ENCODE results near the gene KCNJ3. TPM values are rescaled to one million over a fixed set of nuclear protein-coding genes. Genes with fewer than 3 reads are reported as not detected.

Gene KCNJ3
- polyA plus RNA-seq, 2 of the 4 experiments (the other 2 are of a cell fraction) = not detected

DNA sequence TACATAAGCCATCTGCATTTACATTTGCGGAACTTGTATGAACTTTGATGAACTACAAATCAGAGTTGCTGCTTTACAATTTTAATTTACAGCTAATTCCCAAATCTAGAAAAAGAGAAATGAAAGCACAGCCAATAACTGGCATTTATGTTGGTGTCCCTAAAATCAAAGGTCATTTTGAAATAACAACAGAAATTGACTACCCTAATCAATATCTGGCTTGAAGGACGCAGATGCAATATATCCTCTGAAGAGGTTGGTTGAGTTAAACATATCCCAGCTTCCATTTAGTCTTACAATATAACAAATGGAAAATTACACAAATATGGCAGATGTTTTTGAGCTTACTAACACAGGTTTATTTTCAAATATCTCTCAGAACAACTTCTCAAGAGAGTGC, 177.5 kb downstream of the KCNJ3 start:
- Histone ChIP-seq H3K4me3 (no peak overlapping the region), H3K27ac (no peak overlapping the region), H3K4me1 (no peaks in the 10 kb centered on the region), H3K4me2 (no peak overlapping the region), H3K9me3 (no peaks in the 10 kb centered on the region)
- 51% methylated on average over 2 of the region's 2 CpGs for WGBS (ENCODE audit: missing lambda C conversion rate)
- ATAC-seq (no peak), DNase-seq (ENCODE audit: low read depth in 1 of 2, low spot score in 1 of 2) (no peak), FAIRE-seq (no peak)
- ChIA-PET CTCF (no interaction called here), POLR2A (no interaction called here)
- TF ChIP-seq ZC3H11A (IDR thresholded peaks at IDR 0.05) (no peak), BHLHE40 (IDR thresholded peaks at IDR 0.05; ENCODE audit: low read depth, low read length) (no peak), JUN (IDR thresholded peaks at IDR 0.05) (no peak), JUNB (IDR thresholded peaks at IDR 0.05) (no peak)
- TF ChIP-seq, protein P1, sequence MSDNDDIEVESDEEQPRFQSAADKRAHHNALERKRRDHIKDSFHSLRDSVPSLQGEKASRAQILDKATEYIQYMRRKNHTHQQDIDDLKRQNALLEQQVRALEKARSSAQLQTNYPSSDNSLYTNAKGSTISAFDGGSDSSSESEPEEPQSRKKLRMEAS (IDR thresholded peaks at IDR 0.05) = no peak

DNA sequence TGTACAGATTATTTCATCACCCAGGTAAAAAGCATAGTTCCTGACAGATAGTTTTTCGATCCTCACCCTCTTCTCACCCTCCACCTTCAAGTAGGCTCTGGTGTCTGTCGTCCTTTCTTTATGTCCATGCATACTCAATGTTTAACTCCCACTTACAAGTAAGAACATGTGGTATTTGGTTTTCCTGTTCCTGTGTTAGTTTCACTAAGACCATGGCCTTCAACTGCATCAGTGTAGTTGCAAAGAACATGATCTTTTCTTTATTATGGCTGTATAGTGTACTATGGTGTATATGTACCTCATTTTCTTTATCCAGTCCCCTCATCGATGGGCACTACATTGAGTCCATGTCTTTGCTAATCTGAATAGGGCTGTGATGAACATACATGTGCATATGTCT, 184.2 kb downstream of the KCNJ3 start:
- H3K9me3 ChIP-seq = no peaks in the 10 kb centered on the region
- WGBS (ENCODE audit: missing lambda C conversion rate) = 16% methylated on average over 3 of the region's 3 CpGs
- no peak for FAIRE-seq

DNA sequence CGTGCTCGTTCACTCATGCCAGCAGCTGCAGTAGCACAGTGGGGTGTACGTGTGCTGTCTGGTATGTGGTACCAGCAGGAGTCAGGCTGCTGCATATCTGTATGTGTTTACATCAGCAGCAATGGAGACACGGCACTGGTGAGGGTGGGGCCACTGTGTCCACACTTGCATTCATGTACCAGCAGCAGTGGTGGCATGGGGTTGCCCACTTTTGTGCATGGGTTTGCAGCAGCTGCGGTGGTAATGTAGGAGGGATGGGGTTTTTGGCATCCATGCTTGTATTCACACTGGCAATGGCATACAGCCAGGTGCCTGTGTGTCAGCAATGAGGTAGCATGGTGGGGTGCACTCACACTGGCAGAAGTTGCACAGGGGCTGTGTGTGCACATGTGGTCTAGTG, 187.8 kb downstream of the KCNJ3 start:
- ATAC-seq (no peak), FAIRE-seq (no peak), DNase-seq (ENCODE audit: low read depth in 1 of 2, low spot score in 1 of 2) (no peak)
- ChIA-PET CTCF (no interaction called here), POLR2A (no interaction called here)
- no peak overlapping the region for H3K4me2 ChIP-seq
- H3K4me1 ChIP-seq = no peaks in the 10 kb centered on the region
- 10% methylated on average over 2 of the region's 5 CpGs for WGBS (ENCODE audit: missing lambda C conversion rate)
- TF ChIP-seq TP53 (CRISPR knock-in tag; IDR thresholded peaks at IDR 0.05) (no peak), GATA3 (IDR thresholded peaks at IDR 0.05; ENCODE audit: borderline replicate concordance) (no peak), RAD21 (conservative IDR thresholded peaks at IDR 0.05 in 1 of 2, IDR thresholded peaks at IDR 0.05 in 1 of 2) (no peak), RNF2 (IDR thresholded peaks at IDR 0.05; ENCODE audit: borderline replicate concordance, low read depth) (no peak), EP300 (IDR thresholded peaks at IDR 0.05) (no peak), ZNF302 (CRISPR knock-in tag; IDR thresholded peaks at IDR 0.05) (no peak), HDAC2 (IDR thresholded peaks at IDR 0.05) (no peak)
- no peak overlapping the region for H3K27ac ChIP-seq
- H3K4me3 ChIP-seq = no peak overlapping the region
- no peaks in the 10 kb centered on the region for H3K9me3 ChIP-seq

More for the DNA sequence above, 184.2 kb downstream of the KCNJ3 start:
- CTCF ChIA-PET = no interaction called here
- DNase-seq (ENCODE audit: low read depth in 1 of 2, low spot score in 1 of 2) (no peak), ATAC-seq (no peak)
- POLR2A ChIA-PET = no interaction called here
- Histone ChIP-seq H3K4me1 (no peaks in the 10 kb centered on the region), H3K4me3 (no peak overlapping the region), H3K4me2 (no peak overlapping the region), H3K27ac (no peak overlapping the region)
- TF ChIP-seq RARB (CRISPR knock-in tag; IDR thresholded peaks at IDR 0.05) = no peak
- TF ChIP-seq CHD4 (IDR thresholded peaks at IDR 0.05; ENCODE audit: borderline replicate concordance) = no peak
- no peak for TF ChIP-seq NFE2L2 (conservative IDR thresholded peaks at IDR 0.05; ENCODE audit: low read length)
- TF ChIP-seq CEBPB (IDR thresholded peaks at IDR 0.05) = no peak
- TF ChIP-seq, protein P2, sequence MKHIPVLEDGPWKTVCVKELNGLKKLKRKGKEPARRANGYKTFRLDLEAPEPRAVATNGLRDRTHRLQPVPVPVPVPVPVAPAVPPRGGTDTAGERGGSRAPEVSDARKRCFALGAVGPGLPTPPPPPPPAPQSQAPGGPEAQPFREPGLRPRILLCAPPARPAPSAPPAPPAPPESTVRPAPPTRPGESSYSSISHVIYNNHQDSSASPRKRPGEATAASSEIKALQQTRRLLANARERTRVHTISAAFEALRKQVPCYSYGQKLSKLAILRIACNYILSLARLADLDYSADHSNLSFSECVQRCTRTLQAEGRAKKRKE (CRISPR knock-in tag; IDR thresholded peaks at IDR 0.05; ENCODE audit: low read depth) = no peak
- TF ChIP-seq CHD2 (IDR thresholded peaks at IDR 0.05; ENCODE audit: low read length, partially characterized antibody) = no peak
- no peak for TF ChIP-seq EP300 (IDR thresholded peaks at IDR 0.05)
- TF ChIP-seq, protein P3, sequence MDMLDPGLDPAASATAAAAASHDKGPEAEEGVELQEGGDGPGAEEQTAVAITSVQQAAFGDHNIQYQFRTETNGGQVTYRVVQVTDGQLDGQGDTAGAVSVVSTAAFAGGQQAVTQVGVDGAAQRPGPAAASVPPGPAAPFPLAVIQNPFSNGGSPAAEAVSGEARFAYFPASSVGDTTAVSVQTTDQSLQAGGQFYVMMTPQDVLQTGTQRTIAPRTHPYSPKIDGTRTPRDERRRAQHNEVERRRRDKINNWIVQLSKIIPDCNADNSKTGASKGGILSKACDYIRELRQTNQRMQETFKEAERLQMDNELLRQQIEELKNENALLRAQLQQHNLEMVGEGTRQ (IDR thresholded peaks at IDR 0.05) = no peak
- no peak for TF ChIP-seq CBX8 (IDR thresholded peaks at IDR 0.05)
- TF ChIP-seq CBX2 (IDR thresholded peaks at IDR 0.05; ENCODE audit: borderline replicate concordance, low read depth) = no peak
- TF ChIP-seq HOXB5 (CRISPR knock-in tag; IDR thresholded peaks at IDR 0.05) = no peak
- TF ChIP-seq, protein P4, sequence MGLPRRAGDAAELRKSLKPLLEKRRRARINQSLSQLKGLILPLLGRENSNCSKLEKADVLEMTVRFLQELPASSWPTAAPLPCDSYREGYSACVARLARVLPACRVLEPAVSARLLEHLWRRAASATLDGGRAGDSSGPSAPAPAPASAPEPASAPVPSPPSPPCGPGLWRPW (IDR thresholded peaks at IDR 0.05) = no peak
- TF ChIP-seq, protein P1 (IDR thresholded peaks at IDR 0.05) = no peak
- TF ChIP-seq MYC (IDR thresholded peaks at IDR 0.05; ENCODE audit: borderline replicate concordance, low read length) = no peak
